ENCODE results near the gene STK32C. TPM values are rescaled to one million over a fixed set of nuclear protein-coding genes. Genes with fewer than 3 reads are reported as not detected.

STK32C gene
- total RNA-seq, 1 donor from 2014 or later = 4.7 TPM

DNA sequence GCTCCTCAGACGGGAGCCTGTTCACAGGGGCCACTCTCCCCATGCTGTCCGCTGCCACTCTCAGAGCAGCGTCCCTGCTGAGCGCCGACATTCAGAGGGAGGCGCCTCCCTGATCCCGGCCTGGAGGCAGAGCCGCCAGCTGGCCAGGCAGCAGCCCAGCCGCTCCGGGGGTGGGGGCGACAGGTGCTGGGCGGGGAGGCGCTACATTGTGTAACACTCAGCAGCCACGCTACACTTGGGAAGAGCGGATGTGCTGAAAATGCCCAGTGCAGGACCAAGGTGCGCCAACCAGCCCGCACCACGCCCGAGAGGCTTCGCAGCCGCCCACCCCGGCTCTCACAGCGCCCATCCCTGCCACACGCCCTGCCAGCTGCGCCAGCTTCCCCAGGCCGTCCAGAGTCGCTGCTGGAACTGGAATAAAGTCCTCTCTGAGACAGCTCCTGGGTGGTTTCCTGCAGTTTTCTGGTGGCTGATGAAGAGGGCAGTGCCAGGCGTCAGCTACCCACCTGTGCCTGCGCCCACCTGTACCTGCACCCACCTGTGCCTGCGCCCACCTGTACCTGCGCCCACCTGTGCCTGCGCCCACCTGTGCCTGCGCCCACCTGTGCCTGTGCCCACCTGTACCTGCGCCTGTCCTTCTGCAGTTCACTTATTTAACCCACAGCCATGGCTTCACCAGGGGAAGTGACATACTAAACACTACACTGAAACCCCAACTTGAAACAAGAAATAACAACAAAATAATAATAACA, 25.7 kb downstream of the STK32C start:
- intact Hi-C loops (cut with DNase I) = no loop called here
- Histone ChIP-seq H3K27me3 (no peaks in the 10 kb centered on the region), H3K36me3 (no peaks in the 10 kb centered on the region), H3K4me1 (peaks cover 6% of the 10 kb centered on the region), H3K27ac (no peak overlapping the region), H3K4me3 (no peak overlapping the region), H3K9me3 (no peaks in the 10 kb centered on the region)
- no peak for DNase-seq (ENCODE audit: extremely low spot score in 2 of 2)
- TF ChIP-seq POLR2A (IDR thresholded peaks at IDR 0.05) (no peak), POLR2AphosphoS5 (IDR thresholded peaks at IDR 0.05; ENCODE audit: insufficient read depth in 1 of 2, low read depth in 1 of 2) (no peak), CTCF (IDR thresholded peaks at IDR 0.05) (no peak)

DNA sequence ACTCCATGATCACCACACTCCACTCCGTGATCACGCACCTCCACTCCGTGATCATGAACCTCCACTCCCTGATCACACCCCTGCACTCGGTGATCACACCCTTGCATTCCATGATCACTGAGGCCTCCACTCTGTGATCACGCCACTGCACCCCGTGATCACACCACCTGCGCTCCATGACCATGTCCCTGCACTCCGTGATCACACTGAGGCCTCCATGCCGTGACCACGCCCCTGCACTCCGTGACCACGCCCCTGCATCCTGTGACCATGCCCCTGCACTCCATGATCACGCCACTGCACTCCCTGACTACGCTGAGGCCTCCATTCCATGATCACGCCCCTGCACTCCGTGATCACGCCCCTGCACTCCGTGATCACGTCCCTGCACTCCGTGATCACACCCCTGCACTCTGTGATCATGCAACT, 27.1 kb downstream of the STK32C start:
- no peak for DNase-seq (ENCODE audit: extremely low spot score in 2 of 2)
- intact Hi-C loops (cut with DNase I) = no loop called here
- H3K27me3 ChIP-seq = no peaks in the 10 kb centered on the region
- H3K27ac ChIP-seq = no peak overlapping the region
- TF ChIP-seq POLR2A (IDR thresholded peaks at IDR 0.05) (no peak), CTCF (IDR thresholded peaks at IDR 0.05) (no peak), POLR2AphosphoS5 (IDR thresholded peaks at IDR 0.05; ENCODE audit: insufficient read depth in 1 of 2, low read depth in 1 of 2) (no peak)
- no peaks in the 10 kb centered on the region for H3K36me3 ChIP-seq
- H3K9me3 ChIP-seq = no peaks in the 10 kb centered on the region
- H3K4me1 ChIP-seq = peaks cover 6% of the 10 kb centered on the region
- no peak overlapping the region for H3K4me3 ChIP-seq

DNA sequence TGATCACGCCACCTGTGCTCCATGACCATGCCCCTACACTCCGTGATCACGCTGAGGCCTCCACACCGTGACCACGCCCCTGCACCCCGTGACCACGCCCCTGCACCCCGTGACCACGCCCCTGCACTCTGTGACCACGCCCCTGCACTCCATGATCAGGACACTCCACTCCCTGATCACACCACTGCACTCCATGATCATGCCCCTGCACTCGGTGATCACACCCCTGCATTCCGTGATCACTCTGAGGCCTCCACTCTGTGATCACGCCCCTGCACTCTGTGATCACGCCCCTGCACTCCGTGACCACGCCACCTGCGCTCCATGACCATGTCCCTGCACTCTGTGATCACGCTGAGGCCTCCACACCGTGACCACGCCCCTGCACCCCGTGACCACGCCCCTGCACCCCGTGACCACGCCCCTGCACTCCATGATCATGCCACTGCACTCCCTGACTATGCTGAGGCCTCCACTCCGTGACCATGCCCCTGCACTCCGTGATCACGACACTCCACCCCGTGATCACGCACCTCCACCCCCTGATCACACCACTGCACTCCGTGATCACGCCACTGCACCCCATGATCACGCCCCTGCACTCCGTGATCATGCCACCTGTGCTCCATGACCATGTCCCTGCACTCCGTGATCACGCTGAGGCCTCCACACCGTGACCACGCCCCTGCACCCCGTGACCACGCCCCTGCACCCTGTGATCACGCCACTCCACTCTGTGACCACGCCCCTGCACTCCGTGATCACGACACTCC, 27.7 kb downstream of the STK32C start:
- intact Hi-C loops (cut with DNase I) = no loop called here
- DNase-seq (ENCODE audit: extremely low spot score in 2 of 2) = no peak
- Histone ChIP-seq H3K36me3 (no peaks in the 10 kb centered on the region), H3K4me1 (peaks cover 6% of the 10 kb centered on the region), H3K4me3 (no peak overlapping the region), H3K27me3 (no peaks in the 10 kb centered on the region), H3K27ac (no peak overlapping the region), H3K9me3 (no peaks in the 10 kb centered on the region)
- TF ChIP-seq POLR2A (IDR thresholded peaks at IDR 0.05) (no peak), CTCF (IDR thresholded peaks at IDR 0.05) (no peak), POLR2AphosphoS5 (IDR thresholded peaks at IDR 0.05; ENCODE audit: insufficient read depth in 1 of 2, low read depth in 1 of 2) (no peak)

DNA sequence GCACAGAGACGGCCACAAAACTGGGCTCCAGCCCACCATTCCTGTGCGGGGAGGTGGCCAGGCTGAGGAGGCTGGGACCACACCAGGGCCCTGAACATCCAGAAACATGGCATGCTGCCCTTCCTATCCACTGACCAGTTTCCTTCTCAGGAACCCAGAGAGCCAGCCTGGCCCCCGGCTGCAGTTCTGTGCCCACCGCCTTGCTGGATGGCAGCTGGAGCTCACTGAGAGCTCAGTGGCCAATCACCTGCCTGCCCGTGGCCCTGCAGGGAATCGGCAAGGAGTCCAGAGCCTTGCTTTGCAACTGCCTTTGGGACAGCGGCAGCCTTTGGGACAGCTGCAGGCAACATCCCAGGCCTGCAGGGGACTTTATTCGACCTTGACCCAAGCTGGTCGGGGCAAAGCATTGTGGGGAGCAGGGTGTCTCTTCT, 30.4 kb downstream of the STK32C start:
- H3K4me3 ChIP-seq = no peak overlapping the region
- no peak overlapping the region for H3K27ac ChIP-seq
- no peaks in the 10 kb centered on the region for H3K36me3 ChIP-seq
- DNase-seq (ENCODE audit: extremely low spot score in 2 of 2) = no peak
- H3K27me3 ChIP-seq = no peaks in the 10 kb centered on the region
- no peaks in the 10 kb centered on the region for H3K9me3 ChIP-seq
- TF ChIP-seq POLR2A (IDR thresholded peaks at IDR 0.05) (no peak), POLR2AphosphoS5 (IDR thresholded peaks at IDR 0.05; ENCODE audit: insufficient read depth in 1 of 2, low read depth in 1 of 2) (no peak), CTCF (IDR thresholded peaks at IDR 0.05) (no peak)
- intact Hi-C loops (cut with DNase I) = no loop called here
- no peaks in the 10 kb centered on the region for H3K4me1 ChIP-seq

- DNase-seq (ENCODE audit: extremely low spot score in 2 of 2) = no peak
- Histone ChIP-seq H3K4me3 (no peak overlapping the region), H3K4me1 (no peaks in the 10 kb centered on the region), H3K27me3 (no peaks in the 10 kb centered on the region), H3K36me3 (no peaks in the 10 kb centered on the region), H3K9me3 (no peaks in the 10 kb centered on the region), H3K27ac (no peak overlapping the region)
- intact Hi-C loops (cut with DNase I) = no loop called here
- TF ChIP-seq POLR2AphosphoS5 (IDR thresholded peaks at IDR 0.05; ENCODE audit: insufficient read depth in 1 of 2, low read depth in 1 of 2) (no peak), CTCF (IDR thresholded peaks at IDR 0.05) (no peak), POLR2A (IDR thresholded peaks at IDR 0.05) (no peak)
These were observed 31.0 kb downstream of the STK32C start for GRCh38 chr10:132276706-132277105.
